Astrocyte (in vitro differentiated cells and primary cell): ENCODE results near the gene RFX1. TPM values are rescaled to one million over a fixed set of nuclear protein-coding genes. Genes with fewer than 3 reads are reported as not detected.
"Not testable (repeated sequence)": the region's sequence is repeated elsewhere in the genome, so short reads cannot be mapped to it uniquely, and the experiment has no call there.

Experiments used
- DNase-seq: peaks from one replicate; pipeline ENCODE4 v3.0.0-alpha.2; 2010; ENCODE audit warnings: low read depth
- FAIRE-seq: peaks from 2 replicates; lab custom pipeline; 2011; peaks lifted over from hg19 to GRCh38; lab: Jason Lieb, UNC
- H2AFZ ChIP-seq: 2 replicates; pipeline ENCODE4 v1.6.0; 2012; ENCODE audit warnings: low read depth, low read length, inconsistent platforms
- H3K27ac ChIP-seq: 2 replicates; pipeline ENCODE4 v1.5.1; 2011; ENCODE audit warnings: low read depth, low read length, inconsistent platforms
- H3K27me3 ChIP-seq: 2 replicates; pipeline ENCODE4 v1.6.0; 2011; ENCODE audit warnings: low read length, inconsistent platforms; ENCODE audit not compliant: insufficient read depth
- H3K36me3 ChIP-seq: 2 replicates; pipeline ENCODE4 v1.5.1; 2011; ENCODE audit warnings: low read length, inconsistent platforms; ENCODE audit not compliant: insufficient read depth
- H3K4me1 ChIP-seq: 2 replicates; pipeline ENCODE4 v1.5.1; 2011; ENCODE audit warnings: low read length, inconsistent platforms; ENCODE audit not compliant: insufficient read depth
- H3K4me2 ChIP-seq: 2 replicates; pipeline ENCODE4 v1.6.0; 2012; ENCODE audit warnings: low read length, inconsistent platforms
- H3K4me3 ChIP-seq: 2 replicates; pipeline ENCODE4 v1.5.1; 2011; ENCODE audit warnings: low read depth, mild to moderate bottlenecking, low read length, inconsistent platforms; ENCODE audit not compliant: insufficient read depth
- H3K79me2 ChIP-seq: 2 replicates; pipeline ENCODE4 v1.6.0; 2012; ENCODE audit warnings: mild to moderate bottlenecking, low read length, inconsistent platforms; ENCODE audit not compliant: insufficient read depth
- H3K9ac ChIP-seq: 2 replicates; pipeline ENCODE4 v1.6.0; 2012; ENCODE audit warnings: mild to moderate bottlenecking, low read length, inconsistent platforms
- H3K9me3 ChIP-seq: 2 replicates; pipeline ENCODE4 v1.5.1; 2012; ENCODE audit warnings: low read depth, mild to moderate bottlenecking, low read length, inconsistent platforms; ENCODE audit not compliant: insufficient read depth
- H4K20me1 ChIP-seq: 2 replicates; pipeline ENCODE4 v1.6.0; 2012; ENCODE audit warnings: low read length, inconsistent platforms; ENCODE audit not compliant: insufficient read depth
- H3K27ac Mint-ChIP-seq: one replicate; pipeline ENCODE4 v1.8.0; 2021; ENCODE audit warnings: mild to moderate bottlenecking, mixed read lengths; ENCODE audit not compliant: unreplicated experiment
- H3K27me3 Mint-ChIP-seq: one replicate; pipeline ENCODE4 v1.8.0; 2021; ENCODE audit warnings: low read depth, mixed read lengths; ENCODE audit not compliant: unreplicated experiment
- H3K36me3 Mint-ChIP-seq: one replicate; pipeline ENCODE4 v1.8.0; 2021; ENCODE audit warnings: low read depth, mixed read lengths; ENCODE audit not compliant: unreplicated experiment
- H3K4me1 Mint-ChIP-seq: one replicate; pipeline ENCODE4 v1.8.0; 2021; ENCODE audit warnings: low read depth, mixed read lengths; ENCODE audit not compliant: unreplicated experiment
- H3K4me3 Mint-ChIP-seq: one replicate; pipeline ENCODE4 v1.8.0; 2021; ENCODE audit warnings: mild to moderate bottlenecking, moderate library complexity, mixed read lengths; ENCODE audit not compliant: unreplicated experiment
- H3K9me3 Mint-ChIP-seq: one replicate; pipeline ENCODE4 v1.8.0; 2021; ENCODE audit warnings: mild to moderate bottlenecking, mixed read lengths; ENCODE audit not compliant: unreplicated experiment
- EZH2 ChIP-seq: IDR thresholded peaks from 2 replicates; pipeline ENCODE4 v1.6.1; 2012; ENCODE audit warnings: mild to moderate bottlenecking, low read length, inconsistent platforms; ENCODE audit not compliant: insufficient read depth
- total RNA-seq: library from RNA; stranded (reverse); gene quantifications from 2 replicates; pipeline ENCODE4 v1.2.1, GENCODE V29; 2021
- TF ChIP-seq, protein P1 (sequence below): IDR thresholded peaks from 2 replicates; pipeline ENCODE4 v1.5.1; 2011; ENCODE audit warnings: low read depth, mild to moderate bottlenecking, inconsistent platforms, low read length, moderate library complexity; ENCODE audit not compliant: insufficient read depth

The RFX1 gene
- total RNA-seq, 1 donor from 2014 or later, result 11.8 TPM

DNA sequence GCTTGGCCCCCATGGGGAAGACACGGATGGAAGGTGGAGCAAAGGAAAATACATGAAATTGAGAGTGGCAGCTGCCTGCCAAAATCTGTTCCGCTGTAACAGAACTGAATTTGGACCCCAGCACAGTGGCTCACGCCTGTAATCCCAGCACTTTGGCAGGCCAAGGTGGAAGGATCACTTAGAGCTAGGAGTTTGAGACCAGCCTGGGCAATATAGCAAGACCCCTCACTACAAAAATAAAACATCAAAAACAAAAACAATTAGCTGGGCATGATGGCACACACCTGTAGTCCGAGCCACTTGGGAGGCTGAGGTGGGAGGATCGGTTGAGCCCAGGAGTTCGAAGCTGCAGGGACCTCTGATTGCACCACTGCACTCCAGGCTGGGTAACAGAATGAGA, 46.4 kb upstream of the RFX1 start:
- no peak for DNase-seq
- H3K4me1 ChIP-seq, result no peaks in the 10 kb centered on the region
- FAIRE-seq, result no peak

DNA sequence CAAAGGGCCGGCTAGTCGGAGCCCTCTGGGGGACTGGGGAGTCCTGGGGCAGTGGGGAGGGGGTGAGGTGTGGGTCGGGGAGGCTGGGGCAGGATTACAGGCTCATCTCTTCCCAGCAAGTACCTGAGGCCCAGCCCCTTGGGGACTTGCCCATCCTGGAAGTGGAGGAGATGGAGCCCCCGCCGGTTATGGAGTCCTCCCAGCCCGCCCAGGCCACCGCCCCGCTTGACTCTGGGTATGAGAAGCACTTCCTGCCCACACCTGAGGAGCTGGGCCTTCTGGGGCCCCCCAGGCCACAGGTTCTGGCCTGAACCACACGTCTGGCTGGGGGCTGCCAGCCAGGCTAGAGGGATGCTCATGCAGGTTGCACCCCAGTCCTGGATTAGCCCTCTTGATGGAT, 45.9 kb upstream of the RFX1 start:
- Histone ChIP-seq H2AFZ (no peak overlapping the region), H3K27me3 (no peaks in the 10 kb centered on the region), H3K4me1 (no peaks in the 10 kb centered on the region), H3K9ac (no peak overlapping the region), H3K79me2 (no peaks in the 10 kb centered on the region), H4K20me1 (no peaks in the 10 kb centered on the region), H3K27ac (no peak overlapping the region), H3K4me2 (no peak overlapping the region), H3K9me3 (peaks cover 6% of the 10 kb centered on the region), H3K4me3 (no peak overlapping the region), H3K36me3 (no peaks in the 10 kb centered on the region)
- Mint-ChIP-seq H3K4me1 (no peaks in the 10 kb centered on the region), H3K4me3 (no peak overlapping the region), H3K9me3 (peaks cover 1% of the 10 kb centered on the region), H3K27me3 (peaks cover 16% of the 10 kb centered on the region), H3K27ac (no peak overlapping the region), H3K36me3 (peaks cover 8% of the 10 kb centered on the region)
- FAIRE-seq, result no peak
- no peak for DNase-seq
- TF ChIP-seq, protein P1, sequence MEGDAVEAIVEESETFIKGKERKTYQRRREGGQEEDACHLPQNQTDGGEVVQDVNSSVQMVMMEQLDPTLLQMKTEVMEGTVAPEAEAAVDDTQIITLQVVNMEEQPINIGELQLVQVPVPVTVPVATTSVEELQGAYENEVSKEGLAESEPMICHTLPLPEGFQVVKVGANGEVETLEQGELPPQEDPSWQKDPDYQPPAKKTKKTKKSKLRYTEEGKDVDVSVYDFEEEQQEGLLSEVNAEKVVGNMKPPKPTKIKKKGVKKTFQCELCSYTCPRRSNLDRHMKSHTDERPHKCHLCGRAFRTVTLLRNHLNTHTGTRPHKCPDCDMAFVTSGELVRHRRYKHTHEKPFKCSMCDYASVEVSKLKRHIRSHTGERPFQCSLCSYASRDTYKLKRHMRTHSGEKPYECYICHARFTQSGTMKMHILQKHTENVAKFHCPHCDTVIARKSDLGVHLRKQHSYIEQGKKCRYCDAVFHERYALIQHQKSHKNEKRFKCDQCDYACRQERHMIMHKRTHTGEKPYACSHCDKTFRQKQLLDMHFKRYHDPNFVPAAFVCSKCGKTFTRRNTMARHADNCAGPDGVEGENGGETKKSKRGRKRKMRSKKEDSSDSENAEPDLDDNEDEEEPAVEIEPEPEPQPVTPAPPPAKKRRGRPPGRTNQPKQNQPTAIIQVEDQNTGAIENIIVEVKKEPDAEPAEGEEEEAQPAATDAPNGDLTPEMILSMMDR, result no peak
- TF ChIP-seq EZH2, result no peak

More for the DNA sequence above, 46.4 kb upstream of the RFX1 start:
- no peak overlapping the region for H3K4me3 ChIP-seq
- H2AFZ ChIP-seq, result no peak overlapping the region
- no peak overlapping the region for H3K9ac ChIP-seq
- H3K4me3 Mint-ChIP-seq, result no peak overlapping the region
- no peaks in the 10 kb centered on the region for H3K4me1 Mint-ChIP-seq
- H3K79me2 ChIP-seq, result no peaks in the 10 kb centered on the region
- peaks cover 16% of the 10 kb centered on the region for H3K27me3 Mint-ChIP-seq
- H3K9me3 Mint-ChIP-seq, result peaks cover 1% of the 10 kb centered on the region
- H4K20me1 ChIP-seq, result no peaks in the 10 kb centered on the region
- H3K27ac Mint-ChIP-seq, result no peak overlapping the region
- no peak overlapping the region for H3K4me2 ChIP-seq
- peaks cover 8% of the 10 kb centered on the region for H3K36me3 Mint-ChIP-seq
- no peaks in the 10 kb centered on the region for H3K27me3 ChIP-seq
- H3K27ac ChIP-seq, result no peak overlapping the region
- TF ChIP-seq EZH2, result no peak
- TF ChIP-seq, protein P1, result no peak
- H3K9me3 ChIP-seq, result peaks cover 6% of the 10 kb centered on the region
- no peaks in the 10 kb centered on the region for H3K36me3 ChIP-seq

DNA sequence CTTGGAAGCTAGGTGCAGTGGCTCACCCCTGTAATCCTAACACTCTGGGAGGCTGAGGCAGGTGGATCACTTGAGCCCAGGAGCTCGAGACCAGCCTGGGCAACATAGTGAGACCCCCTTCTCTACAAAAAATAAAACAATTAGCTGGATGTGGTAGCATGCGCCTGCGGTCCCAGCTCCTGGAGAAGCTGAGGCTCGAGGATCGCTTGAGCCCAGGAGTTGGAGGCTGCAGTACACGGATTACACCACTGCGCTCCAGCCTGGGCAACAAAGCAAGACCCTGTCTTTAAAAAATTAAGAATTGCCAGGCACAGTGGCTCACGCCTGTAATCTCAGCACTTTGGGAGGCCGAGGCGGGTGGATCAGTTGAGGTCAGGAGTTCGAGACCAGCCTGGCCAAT, 44.8 kb upstream of the RFX1 start:
- H3K36me3 Mint-ChIP-seq, H3K79me2 ChIP-seq, H3K4me1 Mint-ChIP-seq, H3K4me3 ChIP-seq, H3K27me3 ChIP-seq, FAIRE-seq, H4K20me1 ChIP-seq, H3K36me3 ChIP-seq, H3K9me3 Mint-ChIP-seq, H3K4me1 ChIP-seq, H3K4me2 ChIP-seq, H3K9ac ChIP-seq, DNase-seq, H3K9me3 ChIP-seq, H3K27ac ChIP-seq, H3K27ac Mint-ChIP-seq, H2AFZ ChIP-seq, H3K4me3 Mint-ChIP-seq: not testable (repeated sequence)
- H3K27me3 Mint-ChIP-seq, result peaks cover 16% of the 10 kb centered on the region
